A549 (cell line): ENCODE measurements around the gene TBC1D1. TPM values are rescaled to one million over a fixed set of nuclear protein-coding genes. Genes with fewer than 3 reads are reported as not detected.

Source experiments
- ATAC-seq, 2 experiments: fragments of 200-7000 bp in 1 of 2; fragments of >200 bp in 1 of 2; cut with Nextera tagmentation in 1 of 2; cut with Tn5 transposase in 1 of 2; 3 replicates each; pipeline versions ENCODE4 v1.8.0 to v1.9.1; 2018 to 2020; ENCODE audit warnings: mild to moderate bottlenecking in 1 of 2, moderate library complexity in 1 of 2
- CTCF ChIA-PET: fragments of 300-600 bp; sonication (Branson Sonifier 250); formaldehyde crosslinking; extraction: SDS; loops from one replicate; lab custom pipeline; 2021; ENCODE audit warnings: antibody characterized with exemption, inconsistent platforms; lab: Yijun Ruan, JAX
- POLR2A ChIA-PET: fragments of 350-600 bp; formaldehyde crosslinking; extraction: SDS; loops from one replicate; lab custom pipeline; 2021; ENCODE audit warnings: antibody characterized with exemption, inconsistent platforms; lab: Yijun Ruan, JAX
- DNase-seq, 2 experiments: peaks; one replicate each; pipeline versions ENCODE4 v3.0.0 to v3.0.0-alpha.2; 2011 to 2016; ENCODE audit warnings: low read depth in 1 of 2, low spot score in 1 of 2
- FAIRE-seq: peaks from 2 replicates; lab custom pipeline; 2011; peaks lifted over from hg19 to GRCh38; lab: Jason Lieb, UNC
- H3K27ac ChIP-seq, 2 experiments: fragments of >200 bp; sonication (Bioruptor Twin); formaldehyde crosslinking; 3 replicates each; pipeline ENCODE4 v1.5.1; 2016 to 2017
- H3K4me1 ChIP-seq: fragments of >200 bp; sonication (Bioruptor Twin); formaldehyde crosslinking; 3 replicates; pipeline ENCODE4 v1.6.1; 2016
- H3K4me2 ChIP-seq: fragments of >200 bp; sonication (Bioruptor Twin); formaldehyde crosslinking; 3 replicates; pipeline ENCODE4 v1.6.1; 2016
- H3K4me3 ChIP-seq: fragments of >200 bp; sonication (Bioruptor Twin); formaldehyde crosslinking; 3 replicates; pipeline ENCODE4 v1.5.1; 2016
- H3K9me3 ChIP-seq: fragments of >200 bp; sonication (Bioruptor Twin); formaldehyde crosslinking; 3 replicates; pipeline ENCODE4 v1.6.1; 2016
- BHLHE40 ChIP-seq: IDR thresholded peaks from 2 replicates; pipeline ENCODE4 v1.6.1; 2012; ENCODE audit warnings: low read depth, low read length, inconsistent platforms
- CEBPB ChIP-seq, 2 experiments: fragments of >200 bp in 1 of 2; sonication (Bioruptor Twin) in 1 of 2; formaldehyde crosslinking in 1 of 2; IDR thresholded peaks; 2 replicates each; pipeline ENCODE4 v1.6.1; 2012 to 2016
- CHD2 ChIP-seq: fragments of 150-350 bp; IDR thresholded peaks from 2 replicates; pipeline ENCODE4 v1.6.1; 2014; ENCODE audit warnings: low read length; ENCODE audit not compliant: partially characterized antibody
- CHD4 ChIP-seq: fragments of 200-600 bp; sonication (generic); IDR thresholded peaks from 2 replicates; pipeline ENCODE4 v1.6.1; 2016; ENCODE audit warnings: antibody characterized with exemption, mild to moderate bottlenecking, borderline replicate concordance
- EHF ChIP-seq: fragments of 250-450 bp; sonication (Bioruptor Pico); IDR thresholded peaks from 2 replicates; pipeline ENCODE4 v1.5.0; 2020; ENCODE audit warnings: mild to moderate bottlenecking
- EHMT2 ChIP-seq: fragments of 200-600 bp; sonication (generic); IDR thresholded peaks from 2 replicates; pipeline ENCODE4 v1.6.1; 2016; ENCODE audit warnings: antibody characterized with exemption, low read depth, mild to moderate bottlenecking, moderate library complexity
- FOXS1 ChIP-seq: fragments of 250-450 bp; sonication (Bioruptor Pico); IDR thresholded peaks from 2 replicates; pipeline ENCODE4 v1.5.0; 2020; ENCODE audit warnings: mild to moderate bottlenecking, moderate library complexity
- HEYL ChIP-seq: fragments of 250-450 bp; sonication (Bioruptor Pico); IDR thresholded peaks from 2 replicates; pipeline ENCODE4 v1.8.0; 2021; ENCODE audit warnings: mild to moderate bottlenecking, moderate library complexity
- JUN ChIP-seq, 2 experiments: fragments of >200 bp; sonication (Bioruptor Twin); formaldehyde crosslinking; IDR thresholded peaks; 2 replicates in 1 of 2; 3 replicates in 1 of 2; pipeline ENCODE4 v1.6.1; 2016 to 2017
- JUNB ChIP-seq: fragments of >200 bp; sonication (Bioruptor Twin); formaldehyde crosslinking; IDR thresholded peaks from 2 replicates; pipeline ENCODE4 v1.6.1; 2016
- KDM5A ChIP-seq: fragments of 200-600 bp; sonication (generic); IDR thresholded peaks from 2 replicates; pipeline ENCODE4 v1.6.1; 2016; ENCODE audit warnings: antibody characterized with exemption, mild to moderate bottlenecking
- NR3C1 ChIP-seq: fragments of >200 bp; sonication (Bioruptor Twin); formaldehyde crosslinking; IDR thresholded peaks from 3 replicates; pipeline ENCODE4 v1.6.1; 2017
- PHF8 ChIP-seq: fragments of 200-600 bp; sonication (generic); IDR thresholded peaks from 2 replicates; pipeline ENCODE4 v1.6.1; 2016; ENCODE audit warnings: low read depth, mild to moderate bottlenecking, antibody characterized with exemption, moderate library complexity, borderline replicate concordance
- POLR2AphosphoS2 ChIP-seq: conservative IDR thresholded peaks from 2 replicates; pipeline ENCODE4 v1.6.1; 2012; ENCODE audit warnings: low read length, improper control_type of control experiment, inconsistent platforms
- RARB ChIP-seq: fragments of 250-450 bp; sonication (Bioruptor Pico); IDR thresholded peaks from 2 replicates; pipeline ENCODE4 v1.8.0; 2021; ENCODE audit warnings: mild to moderate bottlenecking, moderate library complexity
- RNF2 ChIP-seq: fragments of 200-600 bp; sonication (generic); IDR thresholded peaks from 2 replicates; pipeline ENCODE4 v1.6.1; 2016; ENCODE audit warnings: low read depth, mild to moderate bottlenecking, antibody characterized with exemption, moderate library complexity, borderline replicate concordance
- SMC3 ChIP-seq: fragments of >200 bp; sonication (Bioruptor Twin); formaldehyde crosslinking; IDR thresholded peaks from 3 replicates; pipeline ENCODE4 v1.6.1; 2018; ENCODE audit warnings: inconsistent platforms
- ZFP36 ChIP-seq: fragments of 450-650 bp; IDR thresholded peaks from 2 replicates; pipeline ENCODE4 v1.6.1; 2014; ENCODE audit warnings: borderline replicate concordance; ENCODE audit not compliant: partially characterized antibody
- ZSCAN20 ChIP-seq: fragments of 250-450 bp; sonication (Bioruptor Pico); IDR thresholded peaks from 2 replicates; pipeline ENCODE4 v1.8.0; 2022; ENCODE audit warnings: mild to moderate bottlenecking, moderate library complexity
- WGBS: methylation state at CpG from one replicate; pipeline ENCODE4 v1.1.6; 2017; ENCODE audit errors: missing lambda C conversion rate; 5-methylcytosine and 5-hydroxymethylcytosine counted together
- polyA plus RNA-seq, 4 experiments: library from polyadenylated mRNA; depleted of rRNA in 3 of 4; stranded (reverse); fragments of >200 nt; fragmentation: RNase III in 1 of 4; extraction: RNeasy Plus Mini Kit Qiagen cat#74134 plus additional on column Dnase treatment in 1 of 4; gene quantifications; 2 replicates in 3 of 4; 3 replicates in 1 of 4; pipeline ENCODE4 v1.2.3, GENCODE V29; 2011 to 2017
- TF ChIP-seq, protein P1 (sequence below): fragments of 250-450 bp; sonication (Bioruptor Pico); IDR thresholded peaks from 2 replicates; pipeline ENCODE4 v1.5.0; 2020; ENCODE audit warnings: low read depth, mild to moderate bottlenecking, moderate library complexity
- TF ChIP-seq, protein P2 (sequence below): fragments of >200 bp; sonication (Bioruptor Twin); formaldehyde crosslinking; IDR thresholded peaks from 3 replicates; pipeline ENCODE4 v1.5.1; 2016
- TF ChIP-seq, protein P3 (sequence below): fragments of 200-600 bp; sonication (generic); IDR thresholded peaks from 2 replicates; pipeline ENCODE4 v1.6.1; 2016; ENCODE audit warnings: antibody characterized with exemption, mild to moderate bottlenecking, moderate library complexity
- TF ChIP-seq, protein P4 (sequence below): fragments of 250-450 bp; sonication (Bioruptor Pico); IDR thresholded peaks from 2 replicates; pipeline ENCODE4 v1.5.0; 2021; ENCODE audit warnings: mild to moderate bottlenecking, moderate library complexity, borderline replicate concordance

The TBC1D1 gene
- polyA plus RNA-seq, 2 of the 4 experiments (the other 2 are of a cell fraction), result 26.5 to 28.5 TPM

DNA sequence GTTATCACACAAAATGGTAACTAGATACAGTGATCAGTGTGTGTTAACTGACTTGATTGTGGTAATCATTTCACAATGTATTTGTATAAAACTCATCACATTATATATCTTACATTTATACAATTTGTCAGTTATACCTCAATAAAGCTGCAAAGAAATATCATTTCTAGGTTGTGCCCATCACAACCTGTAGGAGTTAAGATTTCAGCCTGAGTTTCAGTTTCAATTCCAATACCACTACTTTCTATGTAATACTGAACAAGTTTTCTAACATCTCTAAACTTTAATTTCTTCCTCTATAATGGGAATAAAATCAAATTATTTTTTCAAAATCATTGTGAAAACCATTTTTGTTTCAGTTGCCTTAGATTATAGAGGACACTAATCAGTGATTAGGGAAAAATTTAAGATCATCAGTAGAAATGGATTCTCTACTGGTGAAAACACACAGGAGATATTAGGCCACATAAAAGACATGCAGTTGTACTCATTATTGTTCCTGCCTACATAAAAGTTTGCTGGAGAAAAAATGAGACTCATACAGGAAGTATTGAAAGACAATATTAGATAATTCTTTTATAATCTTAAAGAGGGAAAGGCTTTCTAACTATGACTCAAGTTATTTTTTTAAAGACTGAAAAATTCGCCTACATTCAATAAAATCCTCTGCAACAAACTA, 18.4 kb upstream of the TBC1D1 start:
- TF ChIP-seq, protein P1, sequence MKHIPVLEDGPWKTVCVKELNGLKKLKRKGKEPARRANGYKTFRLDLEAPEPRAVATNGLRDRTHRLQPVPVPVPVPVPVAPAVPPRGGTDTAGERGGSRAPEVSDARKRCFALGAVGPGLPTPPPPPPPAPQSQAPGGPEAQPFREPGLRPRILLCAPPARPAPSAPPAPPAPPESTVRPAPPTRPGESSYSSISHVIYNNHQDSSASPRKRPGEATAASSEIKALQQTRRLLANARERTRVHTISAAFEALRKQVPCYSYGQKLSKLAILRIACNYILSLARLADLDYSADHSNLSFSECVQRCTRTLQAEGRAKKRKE (CRISPR knock-in tag), result no peak
- TF ChIP-seq NR3C1 (no peak), RNF2 (no peak), KDM5A (no peak), JUNB (no peak), CEBPB (IDR thresholded peaks at IDR 0.05) (no peak), ZFP36 (no peak), JUN (IDR thresholded peaks at IDR 0.05) (no peak), FOXS1 (CRISPR knock-in tag) (no peak), EHMT2 (no peak), BHLHE40 (no peak), ZSCAN20 (CRISPR knock-in tag) (no peak), PHF8 (no peak), HEYL (CRISPR knock-in tag) (no peak)
- TF ChIP-seq, protein P2, sequence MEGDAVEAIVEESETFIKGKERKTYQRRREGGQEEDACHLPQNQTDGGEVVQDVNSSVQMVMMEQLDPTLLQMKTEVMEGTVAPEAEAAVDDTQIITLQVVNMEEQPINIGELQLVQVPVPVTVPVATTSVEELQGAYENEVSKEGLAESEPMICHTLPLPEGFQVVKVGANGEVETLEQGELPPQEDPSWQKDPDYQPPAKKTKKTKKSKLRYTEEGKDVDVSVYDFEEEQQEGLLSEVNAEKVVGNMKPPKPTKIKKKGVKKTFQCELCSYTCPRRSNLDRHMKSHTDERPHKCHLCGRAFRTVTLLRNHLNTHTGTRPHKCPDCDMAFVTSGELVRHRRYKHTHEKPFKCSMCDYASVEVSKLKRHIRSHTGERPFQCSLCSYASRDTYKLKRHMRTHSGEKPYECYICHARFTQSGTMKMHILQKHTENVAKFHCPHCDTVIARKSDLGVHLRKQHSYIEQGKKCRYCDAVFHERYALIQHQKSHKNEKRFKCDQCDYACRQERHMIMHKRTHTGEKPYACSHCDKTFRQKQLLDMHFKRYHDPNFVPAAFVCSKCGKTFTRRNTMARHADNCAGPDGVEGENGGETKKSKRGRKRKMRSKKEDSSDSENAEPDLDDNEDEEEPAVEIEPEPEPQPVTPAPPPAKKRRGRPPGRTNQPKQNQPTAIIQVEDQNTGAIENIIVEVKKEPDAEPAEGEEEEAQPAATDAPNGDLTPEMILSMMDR, result no peak
- TF ChIP-seq, protein P3, sequence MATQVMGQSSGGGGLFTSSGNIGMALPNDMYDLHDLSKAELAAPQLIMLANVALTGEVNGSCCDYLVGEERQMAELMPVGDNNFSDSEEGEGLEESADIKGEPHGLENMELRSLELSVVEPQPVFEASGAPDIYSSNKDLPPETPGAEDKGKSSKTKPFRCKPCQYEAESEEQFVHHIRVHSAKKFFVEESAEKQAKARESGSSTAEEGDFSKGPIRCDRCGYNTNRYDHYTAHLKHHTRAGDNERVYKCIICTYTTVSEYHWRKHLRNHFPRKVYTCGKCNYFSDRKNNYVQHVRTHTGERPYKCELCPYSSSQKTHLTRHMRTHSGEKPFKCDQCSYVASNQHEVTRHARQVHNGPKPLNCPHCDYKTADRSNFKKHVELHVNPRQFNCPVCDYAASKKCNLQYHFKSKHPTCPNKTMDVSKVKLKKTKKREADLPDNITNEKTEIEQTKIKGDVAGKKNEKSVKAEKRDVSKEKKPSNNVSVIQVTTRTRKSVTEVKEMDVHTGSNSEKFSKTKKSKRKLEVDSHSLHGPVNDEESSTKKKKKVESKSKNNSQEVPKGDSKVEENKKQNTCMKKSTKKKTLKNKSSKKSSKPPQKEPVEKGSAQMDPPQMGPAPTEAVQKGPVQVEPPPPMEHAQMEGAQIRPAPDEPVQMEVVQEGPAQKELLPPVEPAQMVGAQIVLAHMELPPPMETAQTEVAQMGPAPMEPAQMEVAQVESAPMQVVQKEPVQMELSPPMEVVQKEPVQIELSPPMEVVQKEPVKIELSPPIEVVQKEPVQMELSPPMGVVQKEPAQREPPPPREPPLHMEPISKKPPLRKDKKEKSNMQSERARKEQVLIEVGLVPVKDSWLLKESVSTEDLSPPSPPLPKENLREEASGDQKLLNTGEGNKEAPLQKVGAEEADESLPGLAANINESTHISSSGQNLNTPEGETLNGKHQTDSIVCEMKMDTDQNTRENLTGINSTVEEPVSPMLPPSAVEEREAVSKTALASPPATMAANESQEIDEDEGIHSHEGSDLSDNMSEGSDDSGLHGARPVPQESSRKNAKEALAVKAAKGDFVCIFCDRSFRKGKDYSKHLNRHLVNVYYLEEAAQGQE, result no peak
- TF ChIP-seq, protein P4, sequence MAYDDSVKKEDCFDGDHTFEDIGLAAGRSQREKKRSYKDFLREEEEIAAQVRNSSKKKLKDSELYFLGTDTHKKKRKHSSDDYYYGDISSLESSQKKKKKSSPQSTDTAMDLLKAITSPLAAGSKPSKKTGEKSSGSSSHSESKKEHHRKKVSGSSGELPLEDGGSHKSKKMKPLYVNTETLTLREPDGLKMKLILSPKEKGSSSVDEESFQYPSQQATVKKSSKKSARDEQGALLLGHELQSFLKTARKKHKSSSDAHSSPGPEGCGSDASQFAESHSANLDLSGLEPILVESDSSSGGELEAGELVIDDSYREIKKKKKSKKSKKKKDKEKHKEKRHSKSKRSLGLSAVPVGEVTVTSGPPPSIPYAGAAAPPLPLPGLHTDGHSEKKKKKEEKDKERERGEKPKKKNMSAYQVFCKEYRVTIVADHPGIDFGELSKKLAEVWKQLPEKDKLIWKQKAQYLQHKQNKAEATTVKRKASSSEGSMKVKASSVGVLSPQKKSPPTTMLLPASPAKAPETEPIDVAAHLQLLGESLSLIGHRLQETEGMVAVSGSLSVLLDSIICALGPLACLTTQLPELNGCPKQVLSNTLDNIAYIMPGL (CRISPR knock-in tag), result no peak
- CTCF ChIA-PET, result no interaction called here
- no peaks in the 10 kb centered on the region for H3K9me3 ChIP-seq
- H3K4me2 ChIP-seq, result no peak overlapping the region; the same call in 2 of the 3 replicates
- H3K4me1 ChIP-seq, result peaks cover 18% of the 10 kb centered on the region
- DNase-seq (no peak), FAIRE-seq (no peak), ATAC-seq (no peak)
- no peak overlapping the region for H3K4me3 ChIP-seq
- H3K27ac ChIP-seq, result peak overlapping the region in 1 of 2 experiments; percentile 56; a peak in 1 of 6 replicates
- WGBS, result 57% methylated on average over 1 of the region's 1 CpG
- POLR2A ChIA-PET, result no interaction called here

DNA sequence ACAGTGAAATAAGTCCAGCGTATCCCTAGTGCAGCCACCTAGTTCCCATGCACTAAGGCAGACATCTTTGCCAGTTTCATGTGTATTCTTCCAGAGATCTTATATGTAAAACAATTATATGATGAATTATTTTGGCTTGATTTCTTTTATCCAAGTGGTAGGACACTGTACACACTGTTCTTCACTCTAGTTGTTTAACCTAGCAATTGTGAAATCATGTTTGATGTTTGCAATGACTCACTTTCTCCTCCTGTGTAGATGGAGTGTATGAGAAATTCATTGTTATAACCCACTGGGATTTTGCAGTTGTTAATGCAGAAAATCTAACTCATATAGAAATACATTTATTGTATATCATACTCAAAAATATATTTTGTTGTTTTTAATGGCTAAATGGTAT, 17.5 kb upstream of the TBC1D1 start:
- peaks cover 18% of the 10 kb centered on the region for H3K4me1 ChIP-seq
- DNase-seq (peak; percentile 25 to 29), ATAC-seq (peak; percentile 90 to 94), FAIRE-seq (no peak)
- H3K4me2 ChIP-seq, result peak overlapping the region; percentile 43
- CTCF ChIA-PET, result no interaction called here
- WGBS, result 61% methylated on average over 1 of the region's 1 CpG
- H3K4me3 ChIP-seq, result no peak overlapping the region
- peak overlapping the region in 1 of 2 experiments; percentile 56; a peak in 1 of 6 replicates for H3K27ac ChIP-seq
- H3K9me3 ChIP-seq, result no peaks in the 10 kb centered on the region
- POLR2A ChIA-PET, result no interaction called here
- TF ChIP-seq SMC3, result no peak
- no peak for TF ChIP-seq POLR2AphosphoS2
- TF ChIP-seq RARB (CRISPR knock-in tag), result no peak
- TF ChIP-seq, protein P4 (CRISPR knock-in tag), result no peak
- no peak for TF ChIP-seq CHD4
- TF ChIP-seq EHF (CRISPR knock-in tag), result no peak
- TF ChIP-seq CHD2, result no peak
- TF ChIP-seq, protein P2, result no peak
- TF ChIP-seq CEBPB (IDR thresholded peaks at IDR 0.05), result peak; percentile 76 to 87; a peak in 3 of 4 replicates
